Astrocyte (in vitro differentiated cells and primary cell): ENCODE data around the gene LILRB3.

Experiments used
- EZH2 ChIP-seq: IDR thresholded peaks from 2 replicates; pipeline ENCODE4 v1.6.1; 2012; ENCODE audit warnings: mild to moderate bottlenecking, low read length, inconsistent platforms; ENCODE audit not compliant: insufficient read depth
- TF ChIP-seq, protein P1 (sequence below): IDR thresholded peaks from 2 replicates; pipeline ENCODE4 v1.5.1; 2011; ENCODE audit warnings: low read depth, mild to moderate bottlenecking, inconsistent platforms, low read length, moderate library complexity; ENCODE audit not compliant: insufficient read depth

- TF ChIP-seq, protein P1, sequence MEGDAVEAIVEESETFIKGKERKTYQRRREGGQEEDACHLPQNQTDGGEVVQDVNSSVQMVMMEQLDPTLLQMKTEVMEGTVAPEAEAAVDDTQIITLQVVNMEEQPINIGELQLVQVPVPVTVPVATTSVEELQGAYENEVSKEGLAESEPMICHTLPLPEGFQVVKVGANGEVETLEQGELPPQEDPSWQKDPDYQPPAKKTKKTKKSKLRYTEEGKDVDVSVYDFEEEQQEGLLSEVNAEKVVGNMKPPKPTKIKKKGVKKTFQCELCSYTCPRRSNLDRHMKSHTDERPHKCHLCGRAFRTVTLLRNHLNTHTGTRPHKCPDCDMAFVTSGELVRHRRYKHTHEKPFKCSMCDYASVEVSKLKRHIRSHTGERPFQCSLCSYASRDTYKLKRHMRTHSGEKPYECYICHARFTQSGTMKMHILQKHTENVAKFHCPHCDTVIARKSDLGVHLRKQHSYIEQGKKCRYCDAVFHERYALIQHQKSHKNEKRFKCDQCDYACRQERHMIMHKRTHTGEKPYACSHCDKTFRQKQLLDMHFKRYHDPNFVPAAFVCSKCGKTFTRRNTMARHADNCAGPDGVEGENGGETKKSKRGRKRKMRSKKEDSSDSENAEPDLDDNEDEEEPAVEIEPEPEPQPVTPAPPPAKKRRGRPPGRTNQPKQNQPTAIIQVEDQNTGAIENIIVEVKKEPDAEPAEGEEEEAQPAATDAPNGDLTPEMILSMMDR, result no peak
- no peak for TF ChIP-seq EZH2
These were observed 46.1 kb upstream of the LILRB3 start for GRCh38 chr19:54268936-54269335.
